ENCODE measurements around the gene NRXN2. TPM values are rescaled to one million over a fixed set of nuclear protein-coding genes. Genes with fewer than 3 reads are reported as not detected.

Gene NRXN2
- total and polyA plus RNA-seq, 2 donors (not counting 3 experiments of a cell fraction or from before 2014, with no cell fraction given) = not detected

GRCh38 chr11:64585150-64585549 is 137.8 kb downstream of the NRXN2 start:
- TF ChIP-seq GATA2 (IDR thresholded peaks at IDR 0.05; ENCODE audit: insufficient read depth, insufficient read length, low read depth, low read length) (no peak), MAX (IDR thresholded peaks at IDR 0.05; ENCODE audit: insufficient read depth, insufficient read length) (no peak)
- Histone ChIP-seq H3K9ac (replicated peaks; ENCODE audit: extremely low read depth, insufficient read depth, low read length) (no peak overlapping the region), H3K79me2 (ENCODE audit: control insufficient read depth, insufficient read depth, low read length) (no peaks in the 10 kb centered on the region), H3K4me1 (ENCODE audit: control insufficient read depth, extremely low read depth, insufficient read depth, low read length) (no peaks in the 10 kb centered on the region), H3K36me3 (ENCODE audit: control insufficient read depth in 2 of 2, extremely low read depth in 1 of 2, insufficient read depth in 2 of 2, low read length in 2 of 2) (no peaks in the 10 kb centered on the region), H3K9me1 (replicated peaks; ENCODE audit: control insufficient read depth, extremely low read depth, insufficient read depth, low read length) (no peaks in the 10 kb centered on the region), H3K4me3 (replicated peaks in 1 of 3; ENCODE audit: insufficient read depth in 1 of 3, low read depth in 1 of 3, low read length in 3 of 3) (no peak overlapping the region), H3K27me3 (ENCODE audit: control insufficient read depth in 2 of 2, insufficient read depth in 2 of 2, low read length in 2 of 2) (peaks cover 0 to 3% of the 10 kb centered on the region in 2 experiments), H3K27ac (ENCODE audit: insufficient read depth, low read depth, low read length) (no peak overlapping the region), H4K20me1 (replicated peaks; ENCODE audit: control insufficient read depth, extremely low read depth, insufficient read depth, low read length) (no peaks in the 10 kb centered on the region), H2AFZ (ENCODE audit: low read depth, low read length) (no peak overlapping the region), H3K9me3 (replicated peaks; ENCODE audit: control insufficient read depth, insufficient read depth, low read length) (no peaks in the 10 kb centered on the region), H3K4me2 (ENCODE audit: insufficient read depth, low read length) (no peak overlapping the region)
- FAIRE-seq (no peak), DNase-seq (ENCODE audit: low read depth, low spot score) (no peak)
- BruUV-seq (replicated peaks) = no TSS peak
- ChIA-PET CTCF (no interaction called here), POLR2A (no interaction called here)
- intact Hi-C loops (cut with micrococcal nuclease) (no loop called here), dilution Hi-C loops (cut with MboI; ENCODE audit: extremely low pct_ligation_motif_present, low sequenced_read_pairs) (no loop called here)

- dilution Hi-C loops (cut with MboI; ENCODE audit: extremely low pct_ligation_motif_present, low sequenced_read_pairs) = no loop called here
- no peak overlapping the region for H3K9ac ChIP-seq (replicated peaks; ENCODE audit: extremely low read depth, insufficient read depth, low read length)
- H3K27ac ChIP-seq (ENCODE audit: insufficient read depth, low read depth, low read length) = no peak overlapping the region
- H4K20me1 ChIP-seq (replicated peaks; ENCODE audit: control insufficient read depth, extremely low read depth, insufficient read depth, low read length) = no peaks in the 10 kb centered on the region
- H3K4me2 ChIP-seq (ENCODE audit: insufficient read depth, low read length) = no peak overlapping the region
- no peaks in the 10 kb centered on the region for H3K36me3 ChIP-seq (ENCODE audit: control insufficient read depth in 2 of 2, extremely low read depth in 1 of 2, insufficient read depth in 2 of 2, low read length in 2 of 2)
- no peak for FAIRE-seq
- H3K9me1 ChIP-seq (replicated peaks; ENCODE audit: control insufficient read depth, extremely low read depth, insufficient read depth, low read length) = no peaks in the 10 kb centered on the region
- H3K9me3 ChIP-seq (replicated peaks; ENCODE audit: control insufficient read depth, insufficient read depth, low read length) = no peaks in the 10 kb centered on the region
- no peak overlapping the region for H3K4me3 ChIP-seq (replicated peaks in 1 of 3; ENCODE audit: insufficient read depth in 1 of 3, low read depth in 1 of 3, low read length in 3 of 3)
- H3K27me3 ChIP-seq (ENCODE audit: control insufficient read depth in 2 of 2, insufficient read depth in 2 of 2, low read length in 2 of 2) = peaks cover 0 to 3% of the 10 kb centered on the region in 2 experiments
- intact Hi-C loops (cut with micrococcal nuclease) = no loop called here
- no peak overlapping the region for H2AFZ ChIP-seq (ENCODE audit: low read depth, low read length)
- CTCF ChIA-PET = no interaction called here
- no peak for DNase-seq (ENCODE audit: low read depth, low spot score)
- TF ChIP-seq POLR2AphosphoS5 (IDR thresholded peaks at IDR 0.05; ENCODE audit: insufficient read depth, low read depth, low read length) (no peak), POLR2A (IDR thresholded peaks at IDR 0.05; ENCODE audit: low read depth, low read length) (no peak), MYC (IDR thresholded peaks at IDR 0.05; ENCODE audit: low read depth, low read length) (no peak)
- no peaks in the 10 kb centered on the region for H3K79me2 ChIP-seq (ENCODE audit: control insufficient read depth, insufficient read depth, low read length)
- POLR2A ChIA-PET = no interaction called here
- no peaks in the 10 kb centered on the region for H3K4me1 ChIP-seq (ENCODE audit: control insufficient read depth, extremely low read depth, insufficient read depth, low read length)
- BruUV-seq (replicated peaks) = no TSS peak
These were observed 139.4 kb downstream of the NRXN2 start for GRCh38 chr11:64583296-64584262.

Data from endothelial cell of umbilical vein (primary cell).